Middle frontal gyrus (tissue), 1 donor: Measurements from ENCODE around the gene UNC93A.
A peak's percentile ranks its signal among the peaks of the same experiment; 100 is the strongest.
"Not testable (repeated sequence)": the region's sequence is repeated elsewhere in the genome, so short reads cannot be mapped to it uniquely, and the experiment has no call there.

Experiments used
- DNase-seq: peaks from one replicate; pipeline ENCODE4 v3.0.0-alpha.2; 2015; ENCODE audit warnings: low spot score; ENCODE audit errors: extremely low spot score

Gene UNC93A

DNA sequence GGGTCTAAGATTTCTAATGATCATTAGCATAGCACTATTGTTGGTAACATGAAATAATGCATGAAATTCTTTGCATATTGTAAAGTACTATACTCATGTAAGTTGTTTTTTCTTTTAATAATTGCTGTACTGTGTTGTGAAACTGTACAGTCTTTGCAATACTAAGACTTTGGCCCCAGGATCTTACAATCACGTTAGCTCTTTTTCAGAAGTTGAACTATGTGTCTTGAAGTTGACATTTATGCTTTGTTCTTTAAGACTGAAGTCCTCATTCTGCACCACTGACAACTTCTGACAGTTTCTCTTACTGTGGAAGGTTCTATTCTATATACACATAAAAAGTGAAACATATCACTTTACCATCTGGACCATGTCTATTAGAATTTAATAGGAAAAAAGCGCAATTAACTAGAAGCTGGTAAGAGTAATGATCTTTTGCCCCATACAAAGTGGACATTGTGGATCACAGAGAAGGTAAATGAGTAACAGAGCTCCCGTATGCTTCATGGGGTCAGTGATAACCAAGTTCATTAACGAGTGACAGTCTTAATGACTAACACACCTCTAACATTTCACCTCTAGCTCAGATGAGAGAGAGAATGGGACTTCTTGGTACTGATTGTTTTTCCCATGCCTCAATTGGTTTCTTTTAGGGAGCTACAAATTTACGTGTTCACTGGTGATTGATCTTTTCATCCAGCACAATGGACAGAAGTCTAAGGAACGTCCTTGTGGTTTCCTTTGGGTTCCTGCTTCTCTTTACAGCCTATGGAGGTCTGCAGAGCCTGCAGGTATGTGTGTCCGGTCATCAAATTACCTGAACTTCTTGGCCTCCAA, at the start of gene UNC93A:
TSS of gene UNC93A (plus strand) at position 530 of the 837 bp plus-strand sequence. CDS start at position 705, 175 bp downstream.
- DNase-seq = no peak

DNA sequence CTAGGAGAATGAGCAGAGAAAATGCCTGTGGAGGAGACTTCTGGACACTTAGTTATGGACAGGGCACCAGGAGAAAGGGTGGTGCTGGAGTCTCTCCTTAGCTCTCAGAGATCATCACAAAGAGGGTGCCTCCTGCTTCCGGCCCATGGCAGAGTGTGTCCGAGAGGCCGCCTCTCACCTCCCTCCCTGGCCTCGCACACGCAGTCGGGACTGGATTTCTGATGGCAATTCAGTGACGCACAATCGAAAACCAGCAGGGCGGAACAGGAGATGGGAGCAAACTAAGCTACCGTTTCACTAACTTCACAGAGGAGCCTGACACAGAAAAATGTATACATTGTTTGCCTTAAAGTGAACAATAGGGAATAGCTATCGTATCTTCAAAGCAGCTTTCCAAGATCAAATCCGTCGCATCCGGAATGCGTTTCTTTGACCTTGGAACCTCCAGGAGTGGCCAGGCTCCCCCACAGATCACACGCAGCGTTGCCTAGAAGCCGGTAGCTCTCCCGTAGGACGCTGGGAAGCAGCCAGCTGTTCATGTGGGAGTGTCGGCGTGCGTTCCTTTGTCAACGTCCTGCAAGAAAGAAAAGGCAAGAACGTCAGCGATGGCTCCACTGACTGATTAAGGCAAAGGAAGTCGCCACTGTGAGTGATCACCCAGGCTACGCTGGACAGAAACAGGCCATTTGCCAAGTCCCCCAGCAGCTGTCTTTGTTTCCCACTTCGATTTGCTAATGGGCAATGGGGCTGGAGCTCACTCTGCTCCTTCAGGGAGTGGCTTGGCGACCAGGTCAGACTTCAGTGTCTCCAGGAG, 49.6 kb upstream of the UNC93A start:
- not testable (repeated sequence) for DNase-seq

GRCh38 chr6:167242135-167242506, 49.0 kb upstream of the UNC93A start:
- not testable (repeated sequence) for DNase-seq

DNA sequence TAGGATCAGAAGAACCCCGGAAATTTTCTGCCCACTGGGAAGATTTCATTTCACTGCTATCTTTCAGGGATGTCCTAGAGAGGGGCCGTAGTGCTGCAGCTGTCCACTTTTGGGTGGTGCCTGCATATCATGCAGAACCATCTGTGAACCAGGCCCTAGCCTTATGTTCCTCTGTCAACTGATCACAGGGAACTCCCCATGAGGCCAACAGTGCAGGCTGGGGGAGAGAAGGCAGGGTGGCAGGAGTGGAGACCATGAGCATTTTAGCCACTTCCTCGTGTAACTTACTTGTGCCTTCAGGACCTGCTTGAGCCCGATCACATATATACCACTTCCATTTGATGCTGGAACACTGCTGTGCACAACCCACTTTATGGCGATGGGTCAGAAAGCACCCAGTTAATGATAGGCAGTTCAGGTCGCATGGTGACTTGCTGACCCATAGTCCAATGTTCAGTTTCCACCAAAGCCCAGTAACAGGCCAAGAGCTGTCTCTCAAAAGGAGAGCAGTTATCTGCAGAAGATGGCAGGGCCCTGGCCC, 48.5 kb upstream of the UNC93A start:
- not testable (repeated sequence) for DNase-seq

GRCh38 chr6:167244064-167244960, 46.8 kb upstream of the UNC93A start:
- peak; percentile 32 for DNase-seq

DNA sequence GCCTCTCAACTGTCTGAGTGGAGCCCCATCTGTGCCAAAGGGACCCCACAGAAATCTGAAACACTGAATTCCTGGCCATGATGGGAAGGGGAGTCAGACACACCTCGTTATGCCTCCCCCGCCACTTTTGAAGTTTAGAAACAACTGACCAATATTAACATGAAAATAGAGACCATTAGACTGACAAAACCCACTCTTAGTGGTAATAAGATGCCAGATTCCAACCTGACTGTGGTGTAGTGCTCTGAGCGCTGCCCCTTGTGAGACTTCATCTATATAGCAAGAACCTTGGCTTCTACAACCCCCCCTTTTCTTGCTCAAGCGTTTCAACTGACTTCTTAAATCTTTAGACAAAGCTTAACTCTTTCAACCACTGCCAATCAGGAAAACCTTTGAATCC, 46.1 kb upstream of the UNC93A start:
- DNase-seq = no peak

- DNase-seq = no peak
These were observed 45.5 kb upstream of the UNC93A start for GRCh38 chr6:167245591-167245990.

DNA sequence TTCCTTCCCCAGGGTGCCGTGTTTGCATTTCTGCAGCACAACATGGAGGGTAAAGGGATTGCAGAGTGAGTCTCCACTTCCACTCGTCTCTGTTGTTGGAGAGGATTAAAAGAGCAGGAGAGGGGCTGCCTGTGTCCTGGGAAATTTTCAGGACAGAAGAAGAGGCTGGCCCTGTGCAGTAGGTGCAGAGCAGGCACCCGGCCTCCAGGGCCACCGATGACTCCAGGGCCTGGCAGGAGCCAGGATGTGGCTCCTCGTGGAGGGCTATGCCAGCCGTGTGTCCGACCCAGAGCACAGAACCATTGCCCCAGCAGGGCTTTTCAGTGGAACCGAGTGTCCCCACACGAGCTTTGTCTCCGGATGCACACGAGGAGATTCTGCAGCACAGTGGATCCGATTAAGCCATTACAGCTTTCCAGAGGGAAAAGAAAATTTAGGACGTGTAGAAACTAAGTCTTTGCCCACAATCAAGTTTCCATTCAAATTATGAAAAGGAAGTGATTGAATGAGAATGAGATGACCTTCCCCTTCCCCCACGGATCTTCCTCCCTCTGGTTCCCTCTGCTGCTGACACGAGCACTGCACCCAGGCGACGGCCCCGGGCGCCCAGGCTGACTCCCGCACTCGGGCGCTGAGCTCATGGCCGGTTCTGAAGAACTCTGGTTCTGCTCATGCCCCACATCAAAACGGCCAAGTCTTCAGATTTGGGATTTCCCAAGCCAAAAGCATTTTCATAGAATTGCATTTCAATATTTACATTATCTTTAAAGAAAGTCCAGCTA, 43.1 kb upstream of the UNC93A start:
- DNase-seq = no peak

DNA sequence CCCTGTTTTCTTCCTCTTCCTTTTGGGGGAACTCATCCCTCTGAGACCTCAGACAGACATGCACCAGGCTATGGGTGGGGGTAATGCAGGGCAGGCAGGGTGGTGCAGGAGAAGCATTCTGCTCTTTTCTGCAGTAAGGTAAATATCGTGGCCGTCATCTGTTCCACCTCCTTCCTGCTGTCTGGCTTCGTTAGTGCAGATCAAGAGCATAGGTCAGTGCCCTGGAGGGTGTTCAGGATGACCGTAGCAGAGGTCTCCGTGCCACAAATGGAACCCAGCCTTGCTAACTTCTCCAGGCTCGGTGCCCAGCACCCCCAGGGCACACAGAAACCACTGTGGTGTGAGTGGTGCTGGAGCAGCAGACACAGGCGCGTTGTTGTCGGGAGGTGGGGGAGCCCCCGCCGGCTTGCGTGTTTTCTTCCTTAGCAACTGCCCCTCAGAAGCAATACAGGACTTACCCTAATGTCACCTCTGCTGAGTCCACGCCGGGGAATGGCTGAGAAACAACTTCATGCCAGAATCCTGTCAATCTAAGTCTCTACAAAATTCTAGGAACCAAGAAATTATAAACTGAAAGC, 42.1 kb upstream of the UNC93A start:
- DNase-seq = not testable (repeated sequence)

DNA sequence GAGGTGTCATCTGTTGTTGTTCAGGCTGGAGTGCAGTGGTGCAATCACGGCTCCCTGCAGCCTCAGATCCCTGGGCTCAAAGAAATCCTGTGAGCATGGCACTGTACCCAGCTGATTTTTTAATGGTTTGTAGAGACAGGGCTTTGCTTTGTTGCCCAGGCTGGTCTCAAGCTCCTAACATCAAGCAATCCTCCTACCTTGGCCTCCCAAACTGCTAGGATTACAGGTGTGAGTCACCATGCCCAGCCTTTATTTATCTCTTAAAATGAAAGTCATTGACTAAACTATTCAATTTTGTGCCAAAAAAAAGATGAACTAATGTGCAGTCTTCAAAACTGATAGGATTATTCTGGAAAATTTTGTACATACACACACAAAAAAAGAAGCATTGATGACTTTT, 38.8 kb upstream of the UNC93A start:
- no peak for DNase-seq

GRCh38 chr6:167255918-167256553, 35.1 kb upstream of the UNC93A start:
- DNase-seq = no peak

DNA sequence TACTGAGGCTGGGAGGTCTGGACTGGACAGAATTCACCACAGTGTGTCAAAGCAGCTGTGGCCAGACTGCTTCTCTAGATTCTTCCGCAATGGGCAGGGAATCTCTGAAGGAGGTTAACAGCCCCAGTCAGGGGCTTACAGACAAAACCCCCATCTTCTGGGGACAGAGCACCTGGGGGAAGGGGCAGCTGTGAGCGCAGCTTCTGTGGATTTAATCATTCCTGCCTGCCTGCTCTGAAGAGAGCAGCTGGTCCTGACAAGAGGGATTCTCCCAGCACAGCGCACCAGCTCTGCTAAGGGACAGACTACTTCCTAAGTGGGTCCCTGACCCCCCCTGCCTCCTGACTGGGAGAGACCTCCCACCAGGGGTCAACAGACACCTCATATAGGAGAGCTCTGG, 32.5 kb upstream of the UNC93A start:
- DNase-seq = no peak

DNA sequence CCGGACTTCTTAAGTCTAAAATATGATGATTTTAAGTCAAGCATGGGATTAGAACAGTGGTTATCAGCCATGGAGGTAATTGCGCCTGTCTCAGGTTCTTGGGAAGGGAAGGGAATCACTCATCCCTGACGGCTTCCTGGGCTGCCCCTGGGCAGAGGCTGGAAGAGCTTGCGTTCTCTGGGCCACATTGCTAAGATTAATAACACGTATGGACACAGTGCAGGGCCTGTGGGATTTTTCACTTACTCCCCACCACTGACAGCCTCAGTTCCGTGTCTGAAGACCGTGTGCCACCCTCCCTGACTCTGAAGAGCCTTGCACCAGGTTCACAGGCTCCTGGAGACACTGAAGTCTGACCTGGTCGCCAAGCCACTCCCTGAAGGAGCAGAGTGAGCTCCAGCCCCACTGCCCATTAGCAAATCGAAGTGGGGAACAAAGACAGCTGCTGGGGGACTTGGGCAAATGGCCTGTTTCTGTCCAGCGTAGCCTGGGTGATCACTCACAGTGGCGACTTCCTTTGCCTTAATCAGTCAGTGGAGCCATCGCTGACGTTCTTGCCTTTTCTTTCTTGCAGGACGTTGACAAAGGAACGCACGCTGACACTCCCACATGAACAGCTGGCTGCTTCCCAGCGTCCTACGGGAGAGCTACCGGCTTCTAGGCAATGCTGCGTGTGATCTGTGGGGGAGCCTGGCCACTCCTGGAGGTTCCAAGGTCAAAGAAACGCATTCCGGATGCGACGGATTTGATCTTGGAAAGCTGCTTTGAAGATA, 24.9 kb upstream of the UNC93A start:
- not testable (repeated sequence) for DNase-seq

GRCh38 chr6:167266830-167267555, 24.1 kb upstream of the UNC93A start:
- no peak for DNase-seq

DNA sequence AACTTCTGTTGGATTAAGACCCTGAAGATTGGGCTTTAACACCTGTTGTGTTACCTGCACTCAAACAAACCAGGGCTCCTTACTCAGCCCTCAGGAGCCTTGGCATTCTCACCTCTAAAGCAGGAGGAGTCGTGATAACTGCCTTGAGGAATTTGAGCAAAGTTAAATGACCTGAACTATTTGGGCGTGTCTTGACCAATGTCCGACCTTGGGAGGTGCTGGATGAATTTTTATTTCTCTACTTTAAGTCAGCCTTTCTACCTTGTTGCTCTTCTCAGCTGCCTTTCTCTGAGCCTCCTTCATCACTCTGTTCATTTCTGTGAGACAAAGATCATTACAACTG, 23.6 kb upstream of the UNC93A start:
- not testable (repeated sequence) for DNase-seq

GRCh38 chr6:167267921-167268401, 23.2 kb upstream of the UNC93A start:
- no peak for DNase-seq

- DNase-seq = no peak
These were observed 22.3 kb upstream of the UNC93A start for GRCh38 chr6:167268683-167269280.
